T-helper 1 cell treated with Interleukin-12 subunit alpha and Interleukin-12 subunit beta and Interleukin-4 antibody, amounts not matched to agents 30 ng/mL and 1 ng/mL, for 36 hours (primary cell): ENCODE measurements around the gene ECSIT. TPM values are rescaled to one million over a fixed set of nuclear protein-coding genes. Genes with fewer than 3 reads are reported as not detected.

Experiments used
- total RNA-seq: library from RNA; stranded (reverse); gene quantifications from 2 replicates; pipeline ENCODE4 v1.2.3, GENCODE V29; 2022

ECSIT gene
- total RNA-seq, 1 donor from 2014 or later, result 29.6 TPM

Other genes with a start within 250 kb of the ECSIT start
- not detected in 2 replicates for gene TSPAN16, start 233.0 kb downstream of the ECSIT start, total RNA-seq
- 8.2 and 9.4 TPM in 2 replicates for gene RAB3D, start 189.5 kb downstream of the ECSIT start, total RNA-seq
- 38.6 and 41.9 TPM in 2 replicates for gene TMEM205, start 182.9 kb downstream of the ECSIT start, total RNA-seq
- 18.2 and 22.5 TPM in 2 replicates for gene CCDC159, start 182.6 kb downstream of the ECSIT start, total RNA-seq
- gene PLPPR2, start 173.7 kb downstream of the ECSIT start, total RNA-seq, result 2.5 and 2.6 TPM in 2 replicates
- gene SWSAP1, start 154.5 kb downstream of the ECSIT start, total RNA-seq, result 2.9 and 3.2 TPM in 2 replicates
- 5.2 and 6.4 TPM in 2 replicates for gene EPOR, start 144.8 kb downstream of the ECSIT start, total RNA-seq
- gene RGL3, start 109.8 kb downstream of the ECSIT start, total RNA-seq, result not detected in 2 replicates
- not detected in 2 replicates for gene ODAD3, start 94.0 kb downstream of the ECSIT start, total RNA-seq
- 311 and 319 TPM in 2 replicates for gene PRKCSH, start 93.5 kb downstream of the ECSIT start, total RNA-seq
- gene ELAVL3, start 48.1 kb downstream of the ECSIT start, total RNA-seq, result not detected in 2 replicates
- gene ZNF653, start 23.3 kb downstream of the ECSIT start, total RNA-seq, result 18.2 and 20.0 TPM in 2 replicates
- not detected in 2 replicates for gene CNN1, start 9.7 kb upstream of the ECSIT start, total RNA-seq
- 64.3 and 64.6 TPM in 2 replicates for gene ELOF1, start 30.1 kb upstream of the ECSIT start, total RNA-seq
- 29.0 and 29.6 TPM in 2 replicates for gene ACP5, start 48.5 kb upstream of the ECSIT start, total RNA-seq
- 3.9 and 4.4 TPM in 2 replicates for gene ZNF627, start 68.3 kb upstream of the ECSIT start, total RNA-seq
- 2.3 and 3.0 TPM in 2 replicates for gene ZNF823, start 209.8 kb upstream of the ECSIT start, total RNA-seq
- gene ZNF441, start 237.9 kb upstream of the ECSIT start, total RNA-seq, result 4.6 and 5.6 TPM in 2 replicates